MV-4-11 (cell line): Measurements from ENCODE around the gene EPM2A.
A peak's percentile ranks its signal among the peaks of the same experiment; 100 is the strongest.
"Not testable (repeated sequence)": the region's sequence is repeated elsewhere in the genome, so short reads cannot be mapped to it uniquely, and the experiment has no call there.

Experiments used
- DNase-seq: peaks from one replicate; lab custom pipeline; 2025; lab: John Stamatoyannopoulos, UW

Gene EPM2A

GRCh38 chr6:145729887-145730286, 5.4 kb downstream of the EPM2A start:
- DNase-seq, result peak; percentile 70

GRCh38 chr6:145728444-145729385, 6.6 kb downstream of the EPM2A start:
- no peak for DNase-seq

- DNase-seq, result peak; percentile 62
These were observed 7.4 kb downstream of the EPM2A start for GRCh38 chr6:145727817-145728388.

DNA sequence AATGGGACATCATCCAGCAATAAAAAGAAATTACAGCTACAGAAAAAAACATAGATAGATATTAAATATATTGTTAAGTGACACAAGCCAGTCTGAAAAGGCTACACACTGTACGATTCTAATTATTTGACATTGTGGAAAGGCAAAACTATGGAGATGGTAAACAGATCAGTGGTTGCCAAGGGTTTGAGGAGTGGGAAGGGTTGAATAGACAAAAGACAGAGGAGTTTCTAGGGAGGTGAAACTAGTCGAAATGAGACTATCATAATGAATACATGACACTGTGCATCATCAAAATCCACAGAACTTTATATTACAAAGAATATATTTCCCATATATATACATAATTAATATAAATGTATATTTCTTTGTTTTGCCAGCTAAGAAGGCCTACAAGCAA, 9.8 kb downstream of the EPM2A start:
- DNase-seq, result no peak

DNA sequence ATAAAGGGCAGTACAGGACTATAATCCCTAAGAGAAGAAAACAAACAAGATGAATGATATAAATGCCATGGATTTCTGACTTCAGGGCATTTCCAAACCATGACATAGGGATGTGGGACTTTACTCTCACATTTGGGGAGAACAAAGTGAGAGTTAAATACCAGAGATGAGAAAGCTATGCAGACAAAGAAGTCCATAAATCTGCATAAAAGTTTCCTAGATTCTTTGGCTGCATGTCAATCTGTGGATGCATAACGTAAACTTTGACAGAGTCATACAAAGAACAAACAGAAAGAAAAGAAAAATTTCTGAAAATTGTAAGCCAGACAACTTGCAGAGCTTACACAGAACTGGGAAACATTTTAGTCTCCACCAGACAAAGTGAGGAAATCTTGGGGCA, 11.7 kb downstream of the EPM2A start:
- DNase-seq, result no peak

GRCh38 chr6:145722190-145722589, 13.1 kb downstream of the EPM2A start:
- DNase-seq, result no peak

DNA sequence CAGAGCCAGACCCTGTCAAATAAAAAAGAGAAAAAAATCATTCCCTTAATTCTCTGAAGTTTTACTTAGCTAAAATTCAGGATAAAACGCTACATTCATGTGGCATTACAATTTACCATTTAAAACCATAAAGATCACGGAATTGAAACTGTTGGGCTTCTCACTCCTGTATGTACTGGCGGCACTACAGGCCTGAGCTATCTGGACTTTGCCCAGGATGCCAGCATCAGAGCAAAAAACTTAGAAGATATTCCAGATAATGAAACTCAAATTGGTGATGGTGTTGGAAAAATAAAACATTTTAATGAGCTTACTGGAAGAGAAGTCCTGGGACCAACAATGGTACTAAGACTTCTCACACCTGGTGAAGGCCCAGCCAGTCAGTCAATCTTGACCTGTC, 14.2 kb downstream of the EPM2A start:
- DNase-seq, result no peak

GRCh38 chr6:145715426-145715825, 19.9 kb downstream of the EPM2A start:
- DNase-seq, result no peak

GRCh38 chr6:145714731-145715130, 20.6 kb downstream of the EPM2A start:
- DNase-seq, result no peak

- DNase-seq, result no peak
These were observed 21.5 kb downstream of the EPM2A start for GRCh38 chr6:145713773-145714172.

DNA sequence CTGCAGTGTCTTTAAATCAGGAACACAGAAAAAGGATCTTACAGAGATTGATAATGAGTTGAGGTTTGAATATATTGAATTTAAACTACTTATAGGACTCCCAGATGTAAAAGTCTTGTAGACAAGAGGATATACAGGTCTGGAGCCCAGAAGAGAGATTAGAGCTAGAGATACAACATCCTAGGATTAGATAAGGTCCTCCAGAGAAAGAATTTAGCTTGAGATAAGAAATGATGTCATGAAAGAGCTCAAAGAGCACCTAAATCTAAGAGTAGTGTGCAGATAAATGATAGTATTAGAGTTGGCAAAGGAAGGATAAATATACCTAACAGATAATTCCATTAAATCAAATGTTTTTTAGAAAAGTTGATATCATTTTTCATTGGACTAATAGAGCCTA, 23.9 kb downstream of the EPM2A start:
- DNase-seq, result no peak

DNA sequence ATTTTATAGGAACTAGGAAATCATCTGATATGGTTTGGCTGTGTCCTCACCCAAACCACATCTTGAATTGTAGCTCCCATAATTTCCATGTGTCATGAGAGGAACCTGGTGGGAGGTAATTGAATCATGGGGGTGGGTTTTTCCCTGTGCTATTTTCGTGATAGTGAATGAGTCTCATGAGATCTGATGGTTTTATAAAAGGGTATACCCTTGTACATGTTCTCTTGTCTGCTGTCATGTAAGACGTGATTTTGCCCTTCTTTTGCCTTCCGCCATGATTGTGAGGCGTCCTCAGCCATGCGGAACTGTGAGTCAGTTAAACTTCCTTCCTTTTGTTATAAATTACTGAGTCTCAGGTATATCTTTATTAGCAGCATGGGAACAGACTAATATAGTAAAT, 27.9 kb downstream of the EPM2A start:
- DNase-seq, result no peak

GRCh38 chr6:145705561-145705960, 29.8 kb downstream of the EPM2A start:
- peak; percentile 82 for DNase-seq

- no peak for DNase-seq
These were observed 31.1 kb downstream of the EPM2A start for GRCh38 chr6:145704143-145704781.

DNA sequence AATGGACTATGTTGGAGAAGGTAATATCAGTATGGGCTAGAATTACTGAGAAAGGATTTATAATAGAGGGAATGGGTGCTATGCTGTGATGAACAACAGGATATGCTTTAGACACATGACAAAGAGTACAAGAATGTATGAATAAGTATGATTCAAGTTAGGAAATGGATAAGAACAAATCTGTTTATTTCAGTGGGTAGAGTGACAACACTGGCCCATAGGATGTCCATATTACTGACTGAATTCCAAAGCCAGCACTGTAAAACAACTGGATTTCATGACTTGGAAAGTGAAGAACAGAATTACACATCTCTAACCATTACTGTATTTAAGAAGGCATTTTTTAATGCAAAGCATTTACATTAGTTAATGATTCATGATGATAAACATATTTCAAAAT, 35.9 kb downstream of the EPM2A start:
- no peak for DNase-seq

GRCh38 chr6:145697401-145697800, 37.9 kb downstream of the EPM2A start:
- not testable (repeated sequence) for DNase-seq

GRCh38 chr6:145694083-145694737, 41.1 kb downstream of the EPM2A start:
- DNase-seq, result no peak

DNA sequence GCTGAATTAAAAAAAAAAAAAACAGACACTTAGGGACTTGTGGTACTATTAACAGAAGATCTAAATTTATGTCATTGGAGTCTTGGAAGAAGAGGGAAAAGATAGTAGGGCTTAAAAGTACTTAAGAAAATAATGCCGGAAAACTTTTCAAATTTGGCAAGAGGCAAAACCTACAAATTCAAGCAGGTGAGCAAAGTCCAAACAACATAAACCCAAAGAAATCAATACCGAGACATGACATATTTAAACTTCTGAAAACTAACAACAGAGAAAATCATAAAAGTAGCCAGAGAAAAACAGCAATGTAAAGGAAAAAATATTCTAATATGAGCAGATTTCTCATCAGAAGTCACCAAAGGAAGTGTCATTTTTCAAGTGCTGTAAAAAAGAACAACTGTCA, 44.4 kb downstream of the EPM2A start:
- DNase-seq, result no peak

DNA sequence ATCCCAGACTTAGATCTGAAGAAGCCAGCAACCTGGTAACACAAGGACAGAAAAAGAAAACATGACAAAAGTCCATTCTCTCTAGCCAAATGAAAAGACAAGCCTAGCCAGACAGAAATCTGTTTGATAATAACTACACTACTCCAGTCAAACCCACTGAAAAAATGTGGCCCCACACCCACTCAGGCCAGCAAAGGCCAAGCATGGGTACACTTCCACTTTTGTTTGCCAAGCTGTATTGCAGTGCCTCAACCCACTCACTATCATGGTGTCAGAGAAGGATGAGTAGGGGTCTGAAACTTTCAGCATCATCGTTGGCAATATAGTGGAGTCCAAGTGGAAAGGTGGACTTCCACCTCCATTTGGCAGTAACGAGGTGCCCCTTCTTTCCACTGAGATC, 45.8 kb downstream of the EPM2A start:
- DNase-seq, result no peak

DNA sequence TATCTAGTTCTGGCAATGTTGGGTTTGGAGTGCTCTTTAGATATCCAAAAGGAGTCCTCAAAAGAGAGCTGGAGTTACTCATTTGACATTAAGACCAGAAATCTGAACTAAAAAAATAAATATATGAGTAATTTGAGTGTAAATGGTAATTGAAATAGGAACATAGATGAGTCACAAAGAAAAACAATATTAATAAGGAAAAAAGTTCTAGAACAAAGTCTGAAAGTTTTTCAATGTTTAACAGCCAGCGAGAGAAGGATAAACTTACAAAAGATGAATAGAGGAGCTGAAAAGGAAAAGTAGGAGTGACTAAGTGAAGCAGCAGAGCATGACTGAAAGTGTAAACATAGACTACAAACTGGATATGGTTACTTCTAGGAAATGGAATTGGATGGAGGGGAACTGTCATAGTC, 46.8 kb downstream of the EPM2A start:
- no peak for DNase-seq

DNA sequence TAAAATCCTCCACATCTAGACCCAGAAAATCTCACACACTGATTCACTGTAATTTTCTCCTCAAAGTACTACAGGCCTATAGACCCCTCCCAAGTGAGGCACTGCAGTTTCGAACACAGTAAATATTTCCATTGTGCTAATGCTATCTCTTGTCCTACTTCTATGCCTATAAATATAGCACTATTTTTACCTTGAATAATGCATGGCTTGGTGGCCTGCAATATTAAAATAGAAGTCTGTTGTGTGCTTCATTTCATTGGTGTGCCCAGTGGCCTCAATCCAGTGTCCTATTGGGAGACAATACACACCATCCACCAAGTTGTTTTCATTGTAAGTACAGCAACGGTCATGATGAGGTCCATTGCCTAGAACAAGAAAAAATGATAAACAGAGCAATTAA, 49.4 kb downstream of the EPM2A start:
- DNase-seq, result no peak

- DNase-seq, result no peak
These were observed 53.4 kb downstream of the EPM2A start for GRCh38 chr6:145681965-145682364.

GRCh38 chr6:145673504-145673903, 61.8 kb downstream of the EPM2A start:
- DNase-seq, result no peak
